ENCODE results near the gene PNPLA4. TPM values are rescaled to one million over a fixed set of nuclear protein-coding genes. Genes with fewer than 3 reads are reported as not detected.

The PNPLA4 gene
- total RNA-seq, 1 donor from 2014 or later: 9.7 TPM

DNA sequence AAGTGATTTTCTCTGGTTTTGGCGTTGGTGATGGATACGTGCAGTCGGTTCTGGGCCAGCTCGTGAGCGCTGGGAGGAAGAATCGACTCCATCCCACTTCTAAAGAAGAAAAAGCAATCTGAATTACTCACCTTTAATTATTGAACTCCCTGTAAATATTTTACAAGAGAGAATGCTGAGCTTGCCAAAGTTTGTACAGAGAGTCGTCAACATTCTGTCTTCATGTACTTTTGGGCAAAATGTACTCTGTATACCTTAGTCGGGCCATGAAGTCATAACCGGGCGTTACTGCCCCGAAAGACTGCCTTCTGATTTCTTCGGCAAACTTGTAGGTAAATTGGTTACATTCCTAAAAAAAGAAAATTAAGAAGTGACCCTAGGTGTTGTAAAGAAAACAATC is 5.5 kb downstream of the PNPLA4 start:
- no peak for TF ChIP-seq CTCF (IDR thresholded peaks at IDR 0.05)
- H3K36me3 ChIP-seq: no peaks in the 10 kb centered on the region
- intact Hi-C loops (cut with DNase I): no loop called here

GRCh38 chrX:7908821-7909220 is 18.4 kb downstream of the PNPLA4 start:
- no peak for TF ChIP-seq CTCF (IDR thresholded peaks at IDR 0.05)
- no peak for ATAC-seq
- DNase-seq: no peak

More for the DNA sequence above, 5.5 kb downstream of the PNPLA4 start:
- DNase-seq (no peak), ATAC-seq (no peak)
- H3K27ac ChIP-seq: no peak overlapping the region
- H3K4me1 ChIP-seq: no peaks in the 10 kb centered on the region
- no peak overlapping the region for H3K4me3 ChIP-seq
- no peaks in the 10 kb centered on the region for H3K9me3 ChIP-seq
- H3K27me3 ChIP-seq: no peaks in the 10 kb centered on the region

DNA sequence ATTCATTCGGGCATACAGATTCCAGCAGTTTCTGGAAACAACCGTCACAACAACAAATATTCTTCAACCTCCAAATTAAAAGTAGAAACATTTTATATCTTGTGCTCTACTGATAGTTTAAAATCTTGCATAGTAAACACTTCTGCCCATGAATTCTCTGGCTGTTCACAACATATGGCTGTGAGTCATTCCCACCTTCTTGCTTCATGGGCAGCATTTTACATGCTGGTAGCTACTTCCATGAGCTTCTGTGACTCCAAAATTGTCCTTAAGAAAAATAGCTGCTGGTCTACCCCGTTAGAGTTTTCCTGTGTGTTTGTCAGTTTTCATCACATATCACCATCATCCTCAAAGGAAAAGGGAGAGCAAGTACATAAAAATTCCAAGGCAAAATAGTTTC is 22.7 kb downstream of the PNPLA4 start:
- DNase-seq: no peak
- intact Hi-C loops (cut with DNase I): no loop called here
- Histone ChIP-seq H3K27ac (no peak overlapping the region), H3K9me3 (no peaks in the 10 kb centered on the region), H3K4me1 (no peaks in the 10 kb centered on the region), H3K4me3 (no peak overlapping the region), H3K27me3 (no peaks in the 10 kb centered on the region), H3K36me3 (no peaks in the 10 kb centered on the region)
- no peak for TF ChIP-seq CTCF (IDR thresholded peaks at IDR 0.05)
- no peak for ATAC-seq

More at GRCh38 chrX:7908821-7909220, 18.4 kb downstream of the PNPLA4 start:
- intact Hi-C loops (cut with DNase I): no loop called here
- H3K27me3 ChIP-seq: no peaks in the 10 kb centered on the region
- H3K36me3 ChIP-seq: no peaks in the 10 kb centered on the region
- H3K4me3 ChIP-seq: no peak overlapping the region
- no peak overlapping the region for H3K27ac ChIP-seq
- H3K9me3 ChIP-seq: no peaks in the 10 kb centered on the region
- no peaks in the 10 kb centered on the region for H3K4me1 ChIP-seq

DNA sequence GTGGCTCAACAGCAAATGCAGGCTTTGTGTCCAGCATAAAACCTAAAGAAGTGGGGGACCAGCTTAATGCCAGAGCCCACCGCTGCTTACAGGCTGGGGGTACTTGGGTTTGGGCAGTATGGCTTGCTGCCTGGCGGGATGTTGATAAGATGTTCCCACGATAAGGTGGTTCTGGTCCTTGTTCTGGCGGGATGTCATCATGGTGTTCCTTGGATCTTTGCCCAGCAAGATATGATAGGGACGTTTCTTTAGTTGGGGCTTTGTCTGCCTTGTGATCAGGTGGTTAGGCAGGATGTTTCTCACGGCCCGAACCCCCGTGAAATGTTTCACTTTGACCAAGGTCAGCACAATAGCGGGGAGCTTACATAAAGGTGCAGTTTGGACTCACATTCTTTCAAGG is 35.3 kb downstream of the PNPLA4 start:
- no peak for ATAC-seq
- Histone ChIP-seq H3K4me3 (no peak overlapping the region), H3K27ac (no peak overlapping the region), H3K36me3 (no peaks in the 10 kb centered on the region), H3K27me3 (no peaks in the 10 kb centered on the region), H3K4me1 (no peaks in the 10 kb centered on the region), H3K9me3 (no peaks in the 10 kb centered on the region)
- TF ChIP-seq CTCF (IDR thresholded peaks at IDR 0.05): no peak
- intact Hi-C loops (cut with DNase I): no loop called here
- no peak for DNase-seq

DNA sequence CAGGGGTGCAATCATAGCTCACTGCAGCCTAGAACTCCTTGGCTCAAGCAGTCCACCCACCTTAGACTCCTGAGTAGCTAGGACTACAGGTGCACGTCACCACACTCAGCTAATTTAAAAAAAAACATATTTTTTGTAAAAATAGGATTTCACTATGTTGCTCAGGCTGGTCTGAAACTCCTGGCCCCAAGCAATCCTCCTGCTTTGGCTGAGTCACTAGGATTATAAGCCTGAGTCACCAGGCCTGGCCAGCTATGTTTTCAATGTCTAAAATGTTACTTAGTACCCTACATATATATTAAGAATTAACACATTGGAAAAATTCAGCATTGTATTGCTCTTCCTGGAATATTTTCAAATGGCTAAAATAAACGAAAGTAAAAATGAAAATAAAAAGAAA is 37.5 kb downstream of the PNPLA4 start:
- no peaks in the 10 kb centered on the region for H3K4me1 ChIP-seq
- ATAC-seq (no peak), DNase-seq (no peak)
- H3K4me3 ChIP-seq: no peak overlapping the region
- H3K36me3 ChIP-seq: no peaks in the 10 kb centered on the region
- no peak overlapping the region for H3K27ac ChIP-seq
- H3K9me3 ChIP-seq: no peaks in the 10 kb centered on the region
- TF ChIP-seq CTCF (IDR thresholded peaks at IDR 0.05): no peak
- intact Hi-C loops (cut with DNase I): no loop called here
- H3K27me3 ChIP-seq: no peaks in the 10 kb centered on the region

GRCh38 chrX:7889135-7889534 is 38.1 kb downstream of the PNPLA4 start:
- ATAC-seq (no peak), DNase-seq (no peak)
- H3K9me3 ChIP-seq: no peaks in the 10 kb centered on the region
- no peak overlapping the region for H3K27ac ChIP-seq
- H3K4me3 ChIP-seq: no peak overlapping the region
- TF ChIP-seq CTCF (IDR thresholded peaks at IDR 0.05): no peak
- intact Hi-C loops (cut with DNase I): no loop called here
- H3K4me1 ChIP-seq: no peaks in the 10 kb centered on the region
- no peaks in the 10 kb centered on the region for H3K36me3 ChIP-seq
- H3K27me3 ChIP-seq: no peaks in the 10 kb centered on the region

All from upper lobe of right lung (tissue), 1 donor.